Neural crest cell (in vitro differentiated cells): ENCODE data around the gene ERBIN. TPM values are rescaled to one million over a fixed set of nuclear protein-coding genes. Genes with fewer than 3 reads are reported as not detected.
"Not testable (repeated sequence)": the region's sequence is repeated elsewhere in the genome, so short reads cannot be mapped to it uniquely, and the experiment has no call there.

Experiments
- DNase-seq: peaks from one replicate; pipeline ENCODE4 v3.0.0; 2021; ENCODE audit warnings: low read depth, mixed read lengths, low spot score
- H3K27ac Mint-ChIP-seq: one replicate; pipeline ENCODE4 v1.8.0; 2021; ENCODE audit warnings: mild to moderate bottlenecking, mixed read lengths; ENCODE audit not compliant: unreplicated experiment
- H3K27me3 Mint-ChIP-seq: 2 replicates; pipeline ENCODE4 v1.8.0; 2021; ENCODE audit warnings: low read depth, mild to moderate bottlenecking, mixed read lengths
- H3K36me3 Mint-ChIP-seq: 2 replicates; pipeline ENCODE4 v1.8.0; 2021; ENCODE audit warnings: low read depth, mild to moderate bottlenecking, mixed read lengths
- H3K4me1 Mint-ChIP-seq: 2 replicates; pipeline ENCODE4 v1.8.0; 2021; ENCODE audit warnings: mixed read lengths
- H3K4me3 Mint-ChIP-seq: one replicate; pipeline ENCODE4 v1.8.0; 2021; ENCODE audit warnings: mild to moderate bottlenecking, mixed read lengths
- H3K9me3 Mint-ChIP-seq: 2 replicates; pipeline ENCODE4 v1.8.0; 2021; ENCODE audit warnings: mixed read lengths
- CTCF ChIP-seq: fragments of 200-600 bp; sonication (generic); conservative IDR thresholded peaks from 2 replicates; pipeline ENCODE4 v1.5.0; 2021; ENCODE audit warnings: antibody characterized with exemption, mild to moderate bottlenecking
- total RNA-seq: library from RNA; stranded (reverse); gene quantifications from 2 replicates; pipeline ENCODE4 v1.2.1, GENCODE V29; 2021

Gene ERBIN
- total RNA-seq, 1 donor from 2014 or later = 52.2 TPM

- peaks cover 3% of the 10 kb centered on the region for H3K9me3 Mint-ChIP-seq
- no peak overlapping the region for H3K4me3 Mint-ChIP-seq
- H3K36me3 Mint-ChIP-seq = no peaks in the 10 kb centered on the region
- no peaks in the 10 kb centered on the region for H3K4me1 Mint-ChIP-seq
- no peak overlapping the region for H3K27ac Mint-ChIP-seq
- peaks cover 3% of the 10 kb centered on the region for H3K27me3 Mint-ChIP-seq
- no peak for DNase-seq
- TF ChIP-seq CTCF = no peak
Measured at GRCh38 chr5:65883461-65883860, 42.9 kb upstream of the ERBIN start.

- Mint-ChIP-seq H3K9me3 (peaks cover 2% of the 10 kb centered on the region), H3K27ac (no peak overlapping the region), H3K36me3 (no peaks in the 10 kb centered on the region), H3K4me1 (no peaks in the 10 kb centered on the region), H3K4me3 (no peak overlapping the region), H3K27me3 (peaks cover 3% of the 10 kb centered on the region)
- no peak for TF ChIP-seq CTCF
- DNase-seq = no peak
Measured at GRCh38 chr5:65886387-65886786, 40.0 kb upstream of the ERBIN start.

- not testable (repeated sequence) for DNase-seq, H3K36me3 Mint-ChIP-seq, H3K4me1 Mint-ChIP-seq, H3K9me3 Mint-ChIP-seq, H3K4me3 Mint-ChIP-seq, H3K27me3 Mint-ChIP-seq, H3K27ac Mint-ChIP-seq
Measured at GRCh38 chr5:65892024-65892423, 34.4 kb upstream of the ERBIN start.

- no peak overlapping the region for H3K4me3 Mint-ChIP-seq
- no peak for DNase-seq
- TF ChIP-seq CTCF = no peak
- no peaks in the 10 kb centered on the region for H3K27me3 Mint-ChIP-seq
- no peaks in the 10 kb centered on the region for H3K36me3 Mint-ChIP-seq
- peaks cover 4% of the 10 kb centered on the region for H3K4me1 Mint-ChIP-seq
- no peak overlapping the region for H3K27ac Mint-ChIP-seq
- no peaks in the 10 kb centered on the region for H3K9me3 Mint-ChIP-seq
Measured at GRCh38 chr5:65892801-65893200, 33.6 kb upstream of the ERBIN start.

- H3K4me3 Mint-ChIP-seq = no peak overlapping the region
- no peak for DNase-seq
Measured at GRCh38 chr5:65893749-65894430, 32.5 kb upstream of the ERBIN start.

More at GRCh38 chr5:65893749-65894430, 32.5 kb upstream of the ERBIN start:
- Mint-ChIP-seq H3K27me3 (no peaks in the 10 kb centered on the region), H3K4me1 (peaks cover 4% of the 10 kb centered on the region), H3K36me3 (no peaks in the 10 kb centered on the region), H3K9me3 (no peaks in the 10 kb centered on the region), H3K27ac (no peak overlapping the region)
- TF ChIP-seq CTCF = no peak
